Measurements from ENCODE around the gene LDHAL6A. TPM values are rescaled to one million over a fixed set of nuclear protein-coding genes. Genes with fewer than 3 reads are reported as not detected.

Gene LDHAL6A
- total and polyA plus RNA-seq, 4 donors, result not detected

DNA sequence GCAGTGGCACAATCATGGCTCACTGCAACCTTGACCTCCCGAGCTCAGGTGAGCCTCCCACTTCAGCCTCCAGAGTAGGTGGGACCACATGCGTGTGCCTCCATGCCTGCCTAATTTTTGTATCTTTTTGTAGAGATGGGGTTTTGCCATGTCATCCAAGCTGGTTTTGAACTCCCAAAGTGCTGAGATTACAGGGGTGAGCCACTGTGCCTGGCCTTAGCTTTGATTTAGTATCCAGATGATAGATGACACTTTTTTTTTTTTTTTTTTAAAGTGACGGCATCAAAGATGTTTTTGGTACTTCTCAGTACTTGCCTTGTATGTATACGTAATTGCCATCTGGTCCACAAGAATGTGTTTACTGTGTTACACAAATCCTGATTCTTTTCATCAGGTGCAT lies 23.4 kb downstream of the LDHAL6A start:
- no peaks in the 10 kb centered on the region for H3K9me3 ChIP-seq (ENCODE audit: control insufficient read depth in 4 of 4, insufficient read depth in 3 of 4, low read length in 3 of 4)
- peaks cover 0 to 2% (median 0%) of the 10 kb centered on the region in 5 donors for H3K4me1 ChIP-seq (ENCODE audit: control insufficient read depth in 5 of 5, insufficient read depth in 5 of 5, low read length in 5 of 5)
- peaks cover 23 to 64% (median 38%) of the 10 kb centered on the region in 4 donors for H3K36me3 ChIP-seq (ENCODE audit: control insufficient read depth in 4 of 4, insufficient read depth in 4 of 4, low read length in 4 of 4)
- TF ChIP-seq, protein P1, sequence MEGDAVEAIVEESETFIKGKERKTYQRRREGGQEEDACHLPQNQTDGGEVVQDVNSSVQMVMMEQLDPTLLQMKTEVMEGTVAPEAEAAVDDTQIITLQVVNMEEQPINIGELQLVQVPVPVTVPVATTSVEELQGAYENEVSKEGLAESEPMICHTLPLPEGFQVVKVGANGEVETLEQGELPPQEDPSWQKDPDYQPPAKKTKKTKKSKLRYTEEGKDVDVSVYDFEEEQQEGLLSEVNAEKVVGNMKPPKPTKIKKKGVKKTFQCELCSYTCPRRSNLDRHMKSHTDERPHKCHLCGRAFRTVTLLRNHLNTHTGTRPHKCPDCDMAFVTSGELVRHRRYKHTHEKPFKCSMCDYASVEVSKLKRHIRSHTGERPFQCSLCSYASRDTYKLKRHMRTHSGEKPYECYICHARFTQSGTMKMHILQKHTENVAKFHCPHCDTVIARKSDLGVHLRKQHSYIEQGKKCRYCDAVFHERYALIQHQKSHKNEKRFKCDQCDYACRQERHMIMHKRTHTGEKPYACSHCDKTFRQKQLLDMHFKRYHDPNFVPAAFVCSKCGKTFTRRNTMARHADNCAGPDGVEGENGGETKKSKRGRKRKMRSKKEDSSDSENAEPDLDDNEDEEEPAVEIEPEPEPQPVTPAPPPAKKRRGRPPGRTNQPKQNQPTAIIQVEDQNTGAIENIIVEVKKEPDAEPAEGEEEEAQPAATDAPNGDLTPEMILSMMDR (IDR thresholded peaks at IDR 0.05; ENCODE audit: control extremely low read depth, extremely low read depth), result no peak
- H3K4me3 ChIP-seq, result no peak overlapping the region
- no peak for DNase-seq
- no peaks in the 10 kb centered on the region for H3K27me3 ChIP-seq (ENCODE audit: control insufficient read depth in 3 of 3, insufficient read depth in 3 of 3, low read length in 2 of 3)
- ATAC-seq (ENCODE audit: insufficient read depth, low FRiP score), result no peak
- no peak overlapping the region for H3K9ac ChIP-seq (ENCODE audit: insufficient read depth in 1 of 2, low read length in 2 of 2)
- H3K27ac ChIP-seq (ENCODE audit: low read depth in 1 of 2, low read length in 1 of 2), result no peak overlapping the region
- 96 to 99% methylated on average over 4 of the region's 4 CpGs for WGBS, 2 donors

- WGBS, 2 donors, result 95 to 97% methylated on average over 8 of the region's 8 CpGs
Observed at GRCh38 chr11:18485913-18486528, 30.4 kb downstream of the LDHAL6A start.

DNA sequence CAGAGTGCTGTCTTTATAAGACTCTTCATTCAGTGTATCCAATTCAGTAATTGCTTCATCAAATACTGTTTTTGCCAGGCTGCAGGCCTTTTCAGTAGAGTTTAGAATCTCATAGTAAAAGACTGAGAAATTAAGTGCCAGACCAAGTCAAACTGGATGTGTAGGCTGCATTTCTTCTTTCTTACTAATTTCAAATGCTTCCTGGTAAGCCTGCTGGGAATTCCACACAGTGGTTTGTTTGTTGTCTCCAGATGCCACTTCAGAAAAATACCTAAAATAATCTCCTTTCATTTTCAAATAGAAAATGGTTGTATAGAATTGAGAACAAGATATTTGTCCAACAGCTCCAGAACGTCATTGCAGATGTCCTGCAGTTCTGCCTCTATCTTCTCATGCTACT lies 34.7 kb downstream of the LDHAL6A start:
- Histone ChIP-seq H3K27ac (ENCODE audit: low read depth in 1 of 2, low read length in 1 of 2) (peak overlapping the region in 1 of 2 donors; percentile 3), H3K36me3 (ENCODE audit: control insufficient read depth in 4 of 4, insufficient read depth in 4 of 4, low read length in 4 of 4) (peaks cover 13 to 21% (median 15%) of the 10 kb centered on the region in 4 donors), H3K9me3 (ENCODE audit: control insufficient read depth in 4 of 4, insufficient read depth in 3 of 4, low read length in 3 of 4) (no peaks in the 10 kb centered on the region), H3K9ac (ENCODE audit: insufficient read depth in 1 of 2, low read length in 2 of 2) (no peak overlapping the region), H3K4me1 (ENCODE audit: control insufficient read depth in 5 of 5, insufficient read depth in 5 of 5, low read length in 5 of 5) (peaks cover 0 to 7% (median 0%) of the 10 kb centered on the region in 5 donors), H3K27me3 (ENCODE audit: control insufficient read depth in 3 of 3, insufficient read depth in 3 of 3, low read length in 2 of 3) (no peaks in the 10 kb centered on the region), H3K4me3 (no peak overlapping the region)
- DNase-seq (peak in 1 of 3 donors; percentile 14), ATAC-seq (ENCODE audit: insufficient read depth, low FRiP score) (peak; percentile 65)
- TF ChIP-seq, protein P1 (IDR thresholded peaks at IDR 0.05; ENCODE audit: control extremely low read depth, extremely low read depth), result no peak
- 67 to 96% methylated on average over 1 of the region's 1 CpG for WGBS, 2 donors

More at GRCh38 chr11:18485913-18486528, 30.4 kb downstream of the LDHAL6A start:
- peaks cover 0 to 5% (median 0%) of the 10 kb centered on the region in 5 donors for H3K4me1 ChIP-seq (ENCODE audit: control insufficient read depth in 5 of 5, insufficient read depth in 5 of 5, low read length in 5 of 5)
- TF ChIP-seq, protein P1 (IDR thresholded peaks at IDR 0.05; ENCODE audit: control extremely low read depth, extremely low read depth), result no peak
- no peaks in the 10 kb centered on the region for H3K27me3 ChIP-seq (ENCODE audit: control insufficient read depth in 3 of 3, insufficient read depth in 3 of 3, low read length in 2 of 3)
- no peak for ATAC-seq (ENCODE audit: insufficient read depth, low FRiP score)
- no peak for DNase-seq
- H3K4me3 ChIP-seq, result no peak overlapping the region
- H3K9me3 ChIP-seq (ENCODE audit: control insufficient read depth in 4 of 4, insufficient read depth in 3 of 4, low read length in 3 of 4), result no peaks in the 10 kb centered on the region
- H3K9ac ChIP-seq (ENCODE audit: insufficient read depth in 1 of 2, low read length in 2 of 2), result no peak overlapping the region
- H3K36me3 ChIP-seq (ENCODE audit: control insufficient read depth in 4 of 4, insufficient read depth in 4 of 4, low read length in 4 of 4), result peaks cover 25 to 35% (median 30%) of the 10 kb centered on the region in 4 donors
- H3K27ac ChIP-seq (ENCODE audit: low read depth in 1 of 2, low read length in 1 of 2), result no peak overlapping the region

Data from lung (tissue), 12 donors.